H9 (cell line): ENCODE data around the gene R3HDM1. TPM values are rescaled to one million over a fixed set of nuclear protein-coding genes. Genes with fewer than 3 reads are reported as not detected.

Source experiments
- DNase-seq: peaks from one replicate; pipeline ENCODE4 v3.0.0-alpha.2; 2017
- H2AFZ ChIP-seq: one replicate; pipeline ENCODE4 v1.6.1; 2013; ENCODE audit warnings: mild to moderate bottlenecking, low read length, control low read depth, moderate library complexity
- H2AK5ac ChIP-seq: 2 replicates; pipeline ENCODE4 v1.6.1; 2013; ENCODE audit warnings: low read length, control low read depth, mixed read lengths; ENCODE audit not compliant: insufficient read length
- H2BK120ac ChIP-seq: one replicate; pipeline ENCODE4 v1.6.1; 2013; ENCODE audit warnings: low read depth, mild to moderate bottlenecking, low read length, control low read depth, inconsistent platforms; ENCODE audit not compliant: poor library complexity, severe bottlenecking
- H2BK12ac ChIP-seq: 2 replicates; pipeline ENCODE4 v1.6.1; 2013; ENCODE audit warnings: low read length, control low read depth, mixed read lengths, low read depth; ENCODE audit not compliant: insufficient read length
- H2BK15ac ChIP-seq: 2 replicates; pipeline ENCODE4 v1.6.1; 2013; ENCODE audit warnings: low read depth, low read length, control low read depth
- H2BK20ac ChIP-seq: one replicate; pipeline ENCODE4 v1.6.1; 2013; ENCODE audit warnings: low read depth, mild to moderate bottlenecking, low read length, control low read depth, inconsistent platforms; ENCODE audit not compliant: poor library complexity, severe bottlenecking
- H2BK5ac ChIP-seq: 2 replicates; pipeline ENCODE4 v1.6.1; 2013; ENCODE audit warnings: low read length, control low read depth, mixed read lengths; ENCODE audit not compliant: insufficient read length
- H3K14ac ChIP-seq: 2 replicates; pipeline ENCODE4 v1.6.1; 2013; ENCODE audit warnings: low read length, control low read depth; ENCODE audit not compliant: insufficient read depth
- H3K18ac ChIP-seq: 2 replicates; pipeline ENCODE4 v1.6.1; 2013; ENCODE audit warnings: low read depth, mild to moderate bottlenecking, mixed read lengths, low read length, control low read depth; ENCODE audit not compliant: insufficient read length
- H3K23ac ChIP-seq: 2 replicates; pipeline ENCODE4 v1.6.1; 2013; ENCODE audit warnings: low read length, control low read depth, mixed read lengths, low read depth; ENCODE audit not compliant: insufficient read length
- H3K23me2 ChIP-seq: 2 replicates; pipeline ENCODE4 v1.6.1; 2013; ENCODE audit warnings: low read depth, mild to moderate bottlenecking, mixed read lengths, low read length, control low read depth; ENCODE audit not compliant: insufficient read length, poor library complexity, severe bottlenecking
- H3K27ac ChIP-seq: 2 replicates; pipeline ENCODE4 v1.5.1; 2013; ENCODE audit warnings: low read length, control low read depth, mixed read lengths, low read depth; ENCODE audit not compliant: insufficient read length
- H3K27me3 ChIP-seq: 2 replicates; pipeline ENCODE4 v1.6.1; 2013; ENCODE audit warnings: low read length, control low read depth, inconsistent platforms; ENCODE audit not compliant: insufficient read depth
- H3K4ac ChIP-seq: 2 replicates; pipeline ENCODE4 v1.6.1; 2013; ENCODE audit warnings: low read depth, mild to moderate bottlenecking, control low read depth, inconsistent platforms, low read length, moderate library complexity
- H3K4me1 ChIP-seq: 2 replicates; pipeline ENCODE4 v1.6.1; 2013; ENCODE audit warnings: low read length, control low read depth, inconsistent platforms; ENCODE audit not compliant: insufficient read depth
- H3K4me2 ChIP-seq: 2 replicates; pipeline ENCODE4 v1.6.1; 2013; ENCODE audit warnings: low read length, control low read depth, mixed read lengths; ENCODE audit not compliant: insufficient read length, insufficient read depth
- H3K56ac ChIP-seq: 2 replicates; pipeline ENCODE4 v1.6.1; 2013; ENCODE audit warnings: low read depth, mild to moderate bottlenecking, mixed read lengths, low read length, control low read depth; ENCODE audit not compliant: insufficient read length
- H3K79me1 ChIP-seq: 2 replicates; pipeline ENCODE4 v1.6.1; 2013; ENCODE audit warnings: low read depth, mild to moderate bottlenecking, moderate library complexity, low read length, control low read depth, inconsistent platforms; ENCODE audit not compliant: insufficient read depth, poor library complexity, severe bottlenecking
- H3K79me2 ChIP-seq: 2 replicates; pipeline ENCODE4 v1.6.1; 2013; ENCODE audit warnings: low read length, control low read depth, inconsistent platforms; ENCODE audit not compliant: insufficient read depth
- H3K9ac ChIP-seq: 2 replicates; pipeline ENCODE4 v1.6.1; 2013; ENCODE audit warnings: low read length, control low read depth, mixed read lengths; ENCODE audit not compliant: insufficient read length; ENCODE audit errors: extremely low read depth
- H3K9me3 ChIP-seq: one replicate; pipeline ENCODE4 v1.6.1; 2013; ENCODE audit warnings: low read depth, low read length, inconsistent platforms; ENCODE audit not compliant: control insufficient read depth
- H3T11ph ChIP-seq: one replicate; pipeline ENCODE4 v1.6.1; 2013; ENCODE audit warnings: mild to moderate bottlenecking, low read length, control low read depth, inconsistent platforms
- H4K20me1 ChIP-seq: one replicate; pipeline ENCODE4 v1.6.1; 2013; ENCODE audit not compliant: control insufficient read depth, insufficient read length, insufficient read depth
- H4K5ac ChIP-seq: 2 replicates; pipeline ENCODE4 v1.6.1; 2013; ENCODE audit warnings: low read depth, mild to moderate bottlenecking, mixed read lengths, low read length, control low read depth; ENCODE audit not compliant: insufficient read length
- H4K8ac ChIP-seq: replicated peaks from 2 replicates; pipeline ENCODE4 v1.6.1; 2013; ENCODE audit warnings: low read length, control low read depth, mixed read lengths, low read depth; ENCODE audit not compliant: insufficient read length
- H4K91ac ChIP-seq: 2 replicates; pipeline ENCODE4 v1.6.1; 2013; ENCODE audit warnings: low read depth, mild to moderate bottlenecking, moderate library complexity, mixed read lengths, low read length, control low read depth; ENCODE audit not compliant: insufficient read length
- H3K27ac Mint-ChIP-seq, 3 experiments: 2 replicates in 2 of 3; 3 replicates in 1 of 3; pipeline ENCODE4 v1.8.0; 2020 to 2021; ENCODE audit warnings: mixed read lengths in 3 of 3, mild to moderate bottlenecking in 1 of 3, moderate library complexity in 1 of 3
- H3K27me3 Mint-ChIP-seq: 2 replicates; pipeline ENCODE4 v1.8.0; 2021; ENCODE audit warnings: low read depth, mild to moderate bottlenecking, moderate library complexity, mixed read lengths
- H3K36me3 Mint-ChIP-seq, 3 experiments: 2 replicates in 2 of 3; 3 replicates in 1 of 3; pipeline ENCODE4 v1.8.0; 2020 to 2021; ENCODE audit warnings: low read depth in 3 of 3, mixed read lengths in 3 of 3; ENCODE audit not compliant: insufficient read depth in 1 of 3
- H3K4me1 Mint-ChIP-seq, 2 experiments: 2 replicates each; pipeline ENCODE4 v1.8.0; 2020; ENCODE audit warnings: mixed read lengths in 2 of 2
- H3K4me3 Mint-ChIP-seq, 2 experiments: 2 replicates in 1 of 2; 3 replicates in 1 of 2; pipeline ENCODE4 v1.8.0; 2020 to 2021; ENCODE audit warnings: mild to moderate bottlenecking in 2 of 2, mixed read lengths in 2 of 2, moderate library complexity in 1 of 2
- H3K9me3 Mint-ChIP-seq, 2 experiments: 2 replicates in 1 of 2; 3 replicates in 1 of 2; pipeline ENCODE4 v1.8.0; 2020; ENCODE audit warnings: mild to moderate bottlenecking in 2 of 2, mixed read lengths in 2 of 2, moderate library complexity in 1 of 2
- total RNA-seq: library from RNA; stranded (reverse); gene quantifications from 2 replicates; pipeline ENCODE4 v1.2.1, GENCODE V29; 2021
- TF ChIP-seq, protein P1 (sequence below): fragments of 200-600 bp; sonication (generic); conservative IDR thresholded peaks from 3 replicates; pipeline ENCODE4 v1.8.0; 2021; ENCODE audit warnings: antibody characterized with exemption, mild to moderate bottlenecking

Gene R3HDM1
- total RNA-seq, 1 experiment from 2014 or later, result 58.8 TPM

- H2AK5ac ChIP-seq, result no peak overlapping the region
- no peak for DNase-seq
- Mint-ChIP-seq H3K27ac (0 out of 7 replicates have a peak overlapping the region, but pooled peaks of 1 of the 3 experiments have one; percentile 59), H3K4me3 (no peak overlapping the region), H3K4me1 (peaks cover 7 to 12% of the 10 kb centered on the region in 2 experiments), H3K9me3 (no peaks in the 10 kb centered on the region), H3K36me3 (peaks cover 20 to 32% (median 32%) of the 10 kb centered on the region in 3 experiments), H3K27me3 (no peaks in the 10 kb centered on the region)
- H3K79me2 ChIP-seq, result no peaks in the 10 kb centered on the region
- H4K5ac ChIP-seq, result no peak overlapping the region
- no peak overlapping the region for H3K4ac ChIP-seq
- no peak overlapping the region for H3K9ac ChIP-seq
- H3K23me2 ChIP-seq, result no peaks in the 10 kb centered on the region
- H2BK5ac ChIP-seq, result no peak overlapping the region
- no peaks in the 10 kb centered on the region for H4K20me1 ChIP-seq
- H2BK15ac ChIP-seq, result no peak overlapping the region
- H3K18ac ChIP-seq, result no peak overlapping the region
- no peaks in the 10 kb centered on the region for H3K9me3 ChIP-seq
- no peak overlapping the region for H3T11ph ChIP-seq
- no peak overlapping the region for H3K27ac ChIP-seq
- H3K4me1 ChIP-seq, result no peaks in the 10 kb centered on the region
- TF ChIP-seq, protein P1, sequence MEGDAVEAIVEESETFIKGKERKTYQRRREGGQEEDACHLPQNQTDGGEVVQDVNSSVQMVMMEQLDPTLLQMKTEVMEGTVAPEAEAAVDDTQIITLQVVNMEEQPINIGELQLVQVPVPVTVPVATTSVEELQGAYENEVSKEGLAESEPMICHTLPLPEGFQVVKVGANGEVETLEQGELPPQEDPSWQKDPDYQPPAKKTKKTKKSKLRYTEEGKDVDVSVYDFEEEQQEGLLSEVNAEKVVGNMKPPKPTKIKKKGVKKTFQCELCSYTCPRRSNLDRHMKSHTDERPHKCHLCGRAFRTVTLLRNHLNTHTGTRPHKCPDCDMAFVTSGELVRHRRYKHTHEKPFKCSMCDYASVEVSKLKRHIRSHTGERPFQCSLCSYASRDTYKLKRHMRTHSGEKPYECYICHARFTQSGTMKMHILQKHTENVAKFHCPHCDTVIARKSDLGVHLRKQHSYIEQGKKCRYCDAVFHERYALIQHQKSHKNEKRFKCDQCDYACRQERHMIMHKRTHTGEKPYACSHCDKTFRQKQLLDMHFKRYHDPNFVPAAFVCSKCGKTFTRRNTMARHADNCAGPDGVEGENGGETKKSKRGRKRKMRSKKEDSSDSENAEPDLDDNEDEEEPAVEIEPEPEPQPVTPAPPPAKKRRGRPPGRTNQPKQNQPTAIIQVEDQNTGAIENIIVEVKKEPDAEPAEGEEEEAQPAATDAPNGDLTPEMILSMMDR, result no peak
- H3K27me3 ChIP-seq, result no peaks in the 10 kb centered on the region
- no peaks in the 10 kb centered on the region for H3K79me1 ChIP-seq
- H2BK12ac ChIP-seq, result no peak overlapping the region
- no peak overlapping the region for H2BK120ac ChIP-seq
- no peak overlapping the region for H4K91ac ChIP-seq
- H3K14ac ChIP-seq, result no peak overlapping the region
- no peak overlapping the region for H2AFZ ChIP-seq
- H3K23ac ChIP-seq, result no peak overlapping the region
- H4K8ac ChIP-seq, result no peak overlapping the region
- no peak overlapping the region for H3K56ac ChIP-seq
- no peak overlapping the region for H3K4me2 ChIP-seq
- H2BK20ac ChIP-seq, result no peak overlapping the region
These were observed 131.9 kb downstream of the R3HDM1 start for GRCh38 chr2:135663148-135663700.
